PC-9 (cell line): ENCODE results near the gene PRDM16. TPM values are rescaled to one million over a fixed set of nuclear protein-coding genes. Genes with fewer than 3 reads are reported as not detected.

ENCODE experiments used
- BruUV-seq: library from RNA; stranded (reverse); fragments of 400-500 nt; replicated peaks from 2 replicates; lab custom pipeline; 2021; lab: Mats Ljungman, UMichigan
- CTCF ChIA-PET: fragments of 300-600 bp; sonication (Branson Sonifier 250); formaldehyde crosslinking; loops from one replicate; lab custom pipeline; 2022; ENCODE audit warnings: antibody characterized with exemption; lab: Charles Lee
- POLR2A ChIA-PET: fragments of 300-600 bp; sonication (Branson Sonifier 250); formaldehyde crosslinking; loops from one replicate; lab custom pipeline; 2022; ENCODE audit warnings: antibody characterized with exemption; ENCODE audit not compliant: unreplicated experiment; lab: Charles Lee
- DNase-seq, 2 experiments: peaks; one replicate each; pipeline versions ENCODE4 v3.0.0 to v3.0.0-alpha.2; 2015 to 2022; ENCODE audit warnings: mixed read lengths in 1 of 2
- H2AFZ ChIP-seq: fragments of 200-600 bp; sonication (generic); 2 replicates; pipeline ENCODE4 v1.8.1; 2017; ENCODE audit warnings: antibody characterized with exemption
- H3F3A ChIP-seq: fragments of 200-600 bp; sonication (generic); 2 replicates; pipeline ENCODE4 v1.8.1; 2017; ENCODE audit warnings: antibody characterized with exemption, mild to moderate bottlenecking, low read depth; ENCODE audit not compliant: insufficient read depth
- H3K27ac ChIP-seq: fragments of 200-600 bp; sonication (generic); 2 replicates; pipeline ENCODE4 v1.6.1; 2016; ENCODE audit warnings: mixed run types
- H3K27me3 ChIP-seq: fragments of 200-600 bp; sonication (generic); 2 replicates; pipeline ENCODE4 v1.6.1; 2016; ENCODE audit warnings: low read depth, mixed run types; ENCODE audit not compliant: insufficient read depth
- H3K36me3 ChIP-seq: fragments of 200-600 bp; sonication (generic); 2 replicates; pipeline ENCODE4 v1.6.1; 2016; ENCODE audit warnings: low read depth, mixed run types
- H3K4me1 ChIP-seq: fragments of 200-600 bp; sonication (generic); replicated peaks from 2 replicates; pipeline ENCODE4 v1.6.1; 2016; ENCODE audit warnings: mixed run types; ENCODE audit not compliant: insufficient read depth
- H3K4me2 ChIP-seq: fragments of 200-600 bp; sonication (generic); 2 replicates; pipeline ENCODE4 v1.6.1; 2017; ENCODE audit warnings: mixed run types
- H3K4me3 ChIP-seq: fragments of 200-600 bp; sonication (generic); 2 replicates; pipeline ENCODE4 v1.6.1; 2016; ENCODE audit warnings: mixed run types
- H3K79me2 ChIP-seq: fragments of 200-600 bp; sonication (generic); 2 replicates; pipeline ENCODE4 v1.6.1; 2017; ENCODE audit warnings: low read depth, mixed run types
- H3K9me2 ChIP-seq: fragments of 200-600 bp; sonication (generic); 2 replicates; pipeline ENCODE4 v1.8.1; 2017; ENCODE audit warnings: mild to moderate bottlenecking; ENCODE audit not compliant: insufficient read depth
- H3K9me3 ChIP-seq: fragments of 200-600 bp; sonication (generic); 2 replicates; pipeline ENCODE4 v1.8.1; 2016; ENCODE audit warnings: low read depth; ENCODE audit not compliant: insufficient read depth
- H4K20me1 ChIP-seq: fragments of 200-600 bp; sonication (generic); 2 replicates; pipeline ENCODE4 v1.8.1; 2017; ENCODE audit not compliant: insufficient read depth
- CTCF ChIP-seq: fragments of 200-600 bp; sonication (generic); conservative IDR thresholded peaks from 2 replicates; pipeline ENCODE4 v1.6.1; 2017; ENCODE audit warnings: mixed run types, antibody characterized with exemption, mild to moderate bottlenecking, moderate library complexity
- EZH2 ChIP-seq: fragments of 200-600 bp; sonication (generic); IDR thresholded peaks from 2 replicates; pipeline ENCODE4 v1.8.0; 2017; ENCODE audit warnings: antibody characterized with exemption, low read depth
- intact Hi-C: fragments of 100-400 bp; cut with micrococcal nuclease; formaldehyde crosslinking; loops from one replicate; pipeline ENCODE4 v1.10.0; 2022; ENCODE audit not compliant: unreplicated experiment
- total RNA-seq: library from RNA; stranded (reverse); gene quantifications from 2 replicates; pipeline ENCODE4 v1.2.3, GENCODE V29; 2021

The PRDM16 gene
- total RNA-seq, 1 experiment from 2014 or later: not detected

GRCh38 chr1:3344395-3344794 lies 275.4 kb downstream of the PRDM16 start:
- TF ChIP-seq EZH2 (no peak), CTCF (no peak)
- DNase-seq: no peak
- Histone ChIP-seq H3F3A (no peaks in the 10 kb centered on the region), H3K4me3 (no peak overlapping the region), H3K79me2 (no peaks in the 10 kb centered on the region), H4K20me1 (no peaks in the 10 kb centered on the region), H3K4me1 (no peaks in the 10 kb centered on the region), H3K9me2 (no peaks in the 10 kb centered on the region), H3K36me3 (no peaks in the 10 kb centered on the region), H2AFZ (no peak overlapping the region), H3K4me2 (no peak overlapping the region), H3K27me3 (peaks cover 100% of the 10 kb centered on the region), H3K27ac (no peak overlapping the region), H3K9me3 (no peaks in the 10 kb centered on the region)
- intact Hi-C loops: no loop called here
- ChIA-PET CTCF (no interaction called here), POLR2A (no interaction called here)
- no TSS peak for BruUV-seq

GRCh38 chr1:3345792-3346191 lies 276.8 kb downstream of the PRDM16 start:
- no peaks in the 10 kb centered on the region for H3K9me2 ChIP-seq
- H3K79me2 ChIP-seq: no peaks in the 10 kb centered on the region
- ChIA-PET CTCF (no interaction called here), POLR2A (interaction anchor here (0.6 kb wide), 2 partner anchors 159 to 312 kb away, joined by 7 to 16 read pairs; no protein-coding TSS in a partner anchor)
- TF ChIP-seq EZH2: no peak
- TF ChIP-seq CTCF: no peak
- no peaks in the 10 kb centered on the region for H4K20me1 ChIP-seq
- H3K9me3 ChIP-seq: no peaks in the 10 kb centered on the region
- peaks cover 100% of the 10 kb centered on the region for H3K27me3 ChIP-seq
- H3K36me3 ChIP-seq: no peaks in the 10 kb centered on the region
- no peak for DNase-seq
- intact Hi-C loops: no loop called here
- no TSS peak for BruUV-seq
- no peaks in the 10 kb centered on the region for H3K4me1 ChIP-seq
- H3K4me2 ChIP-seq: no peak overlapping the region
- H3K4me3 ChIP-seq: no peak overlapping the region
- H3K27ac ChIP-seq: no peak overlapping the region
- H3F3A ChIP-seq: no peaks in the 10 kb centered on the region
- no peak overlapping the region for H2AFZ ChIP-seq

GRCh38 chr1:3346478-3346877 lies 277.5 kb downstream of the PRDM16 start:
- no peaks in the 10 kb centered on the region for H4K20me1 ChIP-seq
- no peak overlapping the region for H3K4me2 ChIP-seq
- H3K9me2 ChIP-seq: no peaks in the 10 kb centered on the region
- no peaks in the 10 kb centered on the region for H3K79me2 ChIP-seq
- H2AFZ ChIP-seq: no peak overlapping the region
- H3K4me3 ChIP-seq: no peak overlapping the region
- BruUV-seq: no TSS peak
- no peaks in the 10 kb centered on the region for H3K9me3 ChIP-seq
- no peaks in the 10 kb centered on the region for H3K36me3 ChIP-seq
- H3F3A ChIP-seq: no peaks in the 10 kb centered on the region
- ChIA-PET CTCF (no interaction called here), POLR2A (no interaction called here)
- DNase-seq: no peak
- H3K4me1 ChIP-seq: no peaks in the 10 kb centered on the region
- TF ChIP-seq CTCF: no peak
- no peak for TF ChIP-seq EZH2
- intact Hi-C loops: no loop called here
- H3K27ac ChIP-seq: no peak overlapping the region
- peaks cover 98% of the 10 kb centered on the region for H3K27me3 ChIP-seq
